ENCODE measurements around the gene KCNE5.
"Not testable (repeated sequence)": the region's sequence is repeated elsewhere in the genome, so short reads cannot be mapped to it uniquely, and the experiment has no call there.

KCNE5 gene

GRCh38 chrX:109614951-109615350, 10.0 kb downstream of the KCNE5 start:
- no peak for DNase-seq (ENCODE audit: low read depth in 2 of 2)

- no peak for DNase-seq (ENCODE audit: low read depth in 2 of 2)
These were observed 23.5 kb downstream of the KCNE5 start for GRCh38 chrX:109601486-109601885.

- DNase-seq (ENCODE audit: low read depth in 2 of 2): no peak
These were observed 24.7 kb downstream of the KCNE5 start for GRCh38 chrX:109600237-109600651.

GRCh38 chrX:109596015-109596414, 29.0 kb downstream of the KCNE5 start:
- DNase-seq (ENCODE audit: low read depth in 2 of 2): no peak

- DNase-seq (ENCODE audit: low read depth in 2 of 2): no peak
These were observed 34.8 kb downstream of the KCNE5 start for GRCh38 chrX:109590176-109590575.

- no peak for DNase-seq (ENCODE audit: low read depth in 2 of 2)
These were observed 39.5 kb downstream of the KCNE5 start for GRCh38 chrX:109585488-109585887.

- no peak for DNase-seq (ENCODE audit: low read depth in 2 of 2)
These were observed 46.1 kb downstream of the KCNE5 start for GRCh38 chrX:109578916-109579315.

GRCh38 chrX:109577055-109577454, 47.9 kb downstream of the KCNE5 start:
- DNase-seq (ENCODE audit: low read depth in 2 of 2): no peak

GRCh38 chrX:109576083-109576482, 48.9 kb downstream of the KCNE5 start:
- DNase-seq (ENCODE audit: low read depth in 2 of 2): not testable (repeated sequence)
